D341Med (cell line): ENCODE measurements around the gene SMYD3.
"Not testable (repeated sequence)": the region's sequence is repeated elsewhere in the genome, so short reads cannot be mapped to it uniquely, and the experiment has no call there.

Experiments
- DNase-seq: peaks from one replicate; pipeline ENCODE4 v3.0.0; 2012; ENCODE audit warnings: low spot score

The SMYD3 gene

GRCh38 chr1:245832771-245833527, 674.1 kb downstream of the SMYD3 start:
- no peak for DNase-seq

- DNase-seq: no peak
Measured at GRCh38 chr1:245831518-245831917, 675.6 kb downstream of the SMYD3 start.

GRCh38 chr1:245829826-245830225, 677.3 kb downstream of the SMYD3 start:
- DNase-seq: no peak

- no peak for DNase-seq
Measured at GRCh38 chr1:245829194-245829593, 677.9 kb downstream of the SMYD3 start.

- no peak for DNase-seq
Measured at GRCh38 chr1:245827301-245827700, 679.8 kb downstream of the SMYD3 start.

- no peak for DNase-seq
Measured at GRCh38 chr1:245825128-245825901, 681.8 kb downstream of the SMYD3 start.

- DNase-seq: no peak
Measured at GRCh38 chr1:245823408-245824147, 683.5 kb downstream of the SMYD3 start.

GRCh38 chr1:245822996-245823395, 684.1 kb downstream of the SMYD3 start:
- no peak for DNase-seq

- DNase-seq: not testable (repeated sequence)
Measured at GRCh38 chr1:245818363-245818762, 688.7 kb downstream of the SMYD3 start.

- not testable (repeated sequence) for DNase-seq
Measured at GRCh38 chr1:245816496-245816895, 690.6 kb downstream of the SMYD3 start.

GRCh38 chr1:245814651-245815050, 692.4 kb downstream of the SMYD3 start:
- DNase-seq: no peak

- no peak for DNase-seq
Measured at GRCh38 chr1:245812278-245812677, 694.8 kb downstream of the SMYD3 start.

GRCh38 chr1:245810789-245811337, 696.2 kb downstream of the SMYD3 start:
- no peak for DNase-seq

GRCh38 chr1:245810181-245810769, 696.8 kb downstream of the SMYD3 start:
- DNase-seq: peak; percentile 83

GRCh38 chr1:245809361-245809760, 697.7 kb downstream of the SMYD3 start:
- no peak for DNase-seq

GRCh38 chr1:245807954-245808719, 698.9 kb downstream of the SMYD3 start:
- DNase-seq: no peak

GRCh38 chr1:245807306-245807705, 699.8 kb downstream of the SMYD3 start:
- no peak for DNase-seq

GRCh38 chr1:245805532-245805931, 701.5 kb downstream of the SMYD3 start:
- no peak for DNase-seq

GRCh38 chr1:245804696-245805095, 702.4 kb downstream of the SMYD3 start:
- no peak for DNase-seq

- DNase-seq: no peak
Measured at GRCh38 chr1:245803666-245804037, 703.4 kb downstream of the SMYD3 start.

- DNase-seq: no peak
Measured at GRCh38 chr1:245802941-245803665, 704.0 kb downstream of the SMYD3 start.
